Dermis microvascular lymphatic vessel endothelial cell (primary cell): ENCODE data around the gene TRA2A. TPM values are rescaled to one million over a fixed set of nuclear protein-coding genes. Genes with fewer than 3 reads are reported as not detected.
A peak's percentile ranks its signal among the peaks of the same experiment; 100 is the strongest.
"Not testable (repeated sequence)": the region's sequence is repeated elsewhere in the genome, so short reads cannot be mapped to it uniquely, and the experiment has no call there.

Experiments used
- DNase-seq, 2 donors: peaks; one replicate each; pipeline versions ENCODE4 v3.0.0 to v3.0.0-alpha.2; 2010; ENCODE audit warnings: low read depth in 2 of 2
- total RNA-seq: library from RNA; depleted of rRNA; stranded (reverse); fragments of >200 nt; gene quantifications from 2 replicates; pipeline ENCODE4 v1.2.1, GENCODE V29; 2014

The TRA2A gene
- total RNA-seq, result 24.9 and 29.3 TPM in 2 replicates

DNA sequence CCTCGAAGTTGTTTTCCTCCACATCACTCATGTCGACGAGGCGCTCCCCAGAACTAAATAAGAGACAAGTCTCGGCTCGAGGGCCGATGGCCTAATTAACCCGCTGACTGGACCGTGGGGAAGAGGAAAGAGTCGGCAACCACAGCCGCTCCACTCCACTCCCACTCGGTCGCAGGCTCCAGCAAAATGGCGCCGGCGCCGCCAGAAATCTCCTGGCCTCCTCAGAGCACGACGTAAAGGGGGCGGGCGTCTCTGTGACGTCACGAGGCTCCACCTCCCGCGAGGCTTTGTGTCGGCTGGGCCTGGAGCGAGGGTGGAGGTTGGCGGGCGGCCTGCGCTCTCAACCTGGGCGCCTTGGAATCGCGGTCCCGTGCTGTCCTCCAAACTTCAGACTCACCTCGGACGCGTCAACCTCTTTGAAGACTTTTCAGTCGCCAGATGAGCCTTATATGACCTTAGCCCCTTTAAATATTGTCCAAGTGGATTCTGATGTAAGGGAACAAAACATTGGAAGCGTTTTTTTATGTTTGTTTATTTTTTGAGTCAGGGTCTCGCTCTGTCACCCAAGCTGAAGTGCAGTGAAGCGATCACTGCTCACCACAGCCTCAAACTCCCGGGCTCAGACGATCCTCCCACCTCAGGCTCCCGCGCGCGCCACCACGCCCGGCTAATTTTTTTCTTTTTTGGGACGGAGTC lies at the start of gene TRA2A:
TSS of gene TRA2A (minus strand) at position 188 of the 696 bp plus-strand sequence. CDS start at position 31, 157 bp downstream.
- DNase-seq, result peak; percentile 89 to 95

DNA sequence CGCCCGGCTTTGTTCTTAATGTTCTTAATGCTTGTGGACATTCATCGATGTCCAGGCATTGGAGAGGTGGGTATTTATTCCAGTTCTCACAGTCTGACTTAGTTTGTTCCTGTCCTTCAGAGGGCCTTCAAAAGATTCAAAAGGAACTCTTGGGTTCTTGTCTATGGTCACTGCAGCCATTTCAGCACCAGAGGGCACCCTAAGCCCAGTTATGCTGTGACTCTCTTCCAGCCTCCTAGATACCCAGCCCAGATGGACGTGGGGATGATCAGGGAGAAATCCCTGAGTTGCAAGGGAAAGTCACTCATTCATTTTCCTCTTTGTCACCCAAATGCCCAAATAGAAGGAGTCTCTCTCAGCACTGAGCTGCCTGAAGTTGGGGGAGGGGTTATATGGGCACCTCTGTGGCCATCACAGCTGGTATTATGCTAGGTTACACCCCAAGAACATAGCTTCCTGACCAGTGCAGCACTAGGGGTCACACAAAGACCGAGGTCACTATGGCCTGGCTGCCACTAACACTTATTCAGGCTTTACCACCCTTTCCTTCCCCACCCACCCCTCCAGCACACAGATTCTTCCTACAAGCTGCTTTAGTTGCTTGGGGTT lies 38.9 kb upstream of the TRA2A start:
- peak; percentile 58 to 73 for DNase-seq

DNA sequence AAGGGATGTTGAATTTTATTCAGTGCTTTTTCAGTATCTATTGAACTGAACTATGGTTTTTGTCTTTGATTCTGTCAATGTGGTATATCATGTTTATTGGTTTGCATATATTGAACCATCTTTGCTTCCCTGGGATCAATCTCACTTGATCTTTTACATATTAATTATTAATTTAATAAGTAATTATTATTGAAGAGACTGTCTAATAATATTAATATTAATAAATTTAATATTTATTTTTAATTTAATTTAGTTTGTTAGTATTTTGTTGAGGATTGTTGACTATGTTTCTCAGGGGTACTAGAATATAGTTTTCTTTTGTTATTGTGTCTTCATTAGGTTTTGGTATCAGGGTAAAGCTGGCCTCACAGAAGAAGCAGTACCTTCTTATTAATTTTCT lies 26.5 kb upstream of the TRA2A start:
- no peak for DNase-seq

DNA sequence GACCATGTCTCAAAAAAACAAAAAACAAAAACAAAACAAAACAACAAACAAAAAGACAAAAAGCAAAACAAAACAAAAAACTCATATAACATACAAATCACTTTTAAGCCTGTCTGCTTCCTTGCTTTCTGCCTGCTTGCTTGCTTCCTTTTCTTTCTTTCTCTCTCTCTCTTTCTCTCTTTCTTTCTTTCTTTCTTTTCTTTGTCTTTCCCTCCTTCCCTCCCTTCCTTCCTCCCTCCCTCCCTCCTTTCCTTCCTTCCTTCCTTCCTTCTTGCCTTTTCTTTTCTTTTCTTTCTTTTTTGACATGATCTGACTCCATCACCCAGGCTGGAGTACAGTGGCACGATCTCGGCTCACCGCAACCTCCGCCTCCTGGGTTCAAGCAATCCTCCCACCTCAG lies 15.9 kb upstream of the TRA2A start:
- no peak for DNase-seq

DNA sequence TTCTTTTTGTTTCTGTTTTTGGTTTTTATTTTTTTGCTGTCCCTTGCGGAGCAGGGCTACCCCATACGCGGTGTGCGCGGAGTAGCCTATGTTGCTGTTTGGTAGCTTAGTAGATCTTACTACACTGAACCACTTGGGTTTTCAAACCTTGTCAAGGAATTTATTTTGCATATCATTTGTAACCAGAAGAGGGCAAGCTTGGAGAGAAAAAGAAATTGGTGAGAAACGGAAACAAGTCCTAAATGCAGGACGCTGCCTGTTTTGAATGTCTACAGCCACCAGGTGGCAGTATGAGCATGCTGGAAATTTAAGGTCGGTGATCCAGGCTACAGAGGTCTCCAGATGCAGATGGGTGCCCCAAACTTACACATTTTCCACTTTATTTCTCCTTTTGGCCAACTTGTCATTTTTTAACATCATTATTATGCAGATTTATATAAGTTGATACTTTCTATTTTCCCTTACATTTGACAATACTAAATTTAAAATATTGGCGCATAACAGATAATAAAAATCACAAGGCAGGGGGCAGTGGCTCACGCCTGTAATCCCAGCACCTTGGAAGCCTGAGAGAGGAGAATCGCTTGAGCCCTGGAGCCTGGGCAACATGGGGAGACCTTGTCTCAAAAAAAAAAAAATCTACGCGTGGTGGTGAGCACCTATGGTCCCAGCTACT lies 15.3 kb upstream of the TRA2A start:
- DNase-seq, result peak; percentile 76 to 87

DNA sequence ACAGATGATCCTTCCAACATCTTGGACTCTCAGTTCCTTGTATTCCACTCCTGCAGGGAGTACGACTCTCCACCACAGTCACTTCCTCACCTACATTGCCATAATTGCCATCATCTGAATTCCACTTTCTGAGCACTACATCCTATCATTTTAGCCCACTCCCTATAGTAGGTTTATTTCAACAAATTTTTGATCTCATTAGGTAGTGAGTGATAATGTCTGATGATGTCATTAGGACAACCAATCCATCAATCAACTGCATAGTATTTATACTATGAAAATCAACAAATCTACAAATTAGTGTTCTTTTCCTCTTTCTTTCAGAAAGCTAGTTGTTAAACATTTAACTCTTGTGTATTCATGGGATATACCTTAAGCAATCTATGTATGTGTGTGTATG lies 13.7 kb upstream of the TRA2A start:
- no peak for DNase-seq

DNA sequence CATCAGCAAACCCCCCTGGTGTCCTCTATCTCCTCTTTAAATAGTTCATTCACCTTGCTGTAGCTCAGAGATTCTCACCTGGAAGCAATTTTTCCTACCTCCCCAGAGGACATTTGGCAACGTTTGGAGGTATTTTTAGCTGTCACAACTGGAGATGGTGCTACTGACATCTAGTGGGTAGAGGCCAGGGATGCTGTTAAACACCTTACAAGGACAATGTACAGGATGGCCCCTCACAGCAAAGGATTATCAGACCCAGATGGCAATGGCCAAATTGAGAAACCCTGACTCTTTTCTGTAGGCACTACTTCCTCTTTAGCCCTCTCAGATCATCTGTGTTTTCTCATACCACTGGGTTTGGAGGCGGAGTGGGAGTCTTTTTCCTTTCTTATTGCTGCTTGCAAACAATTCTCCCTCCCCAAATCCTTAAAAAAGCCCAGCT lies 13.2 kb upstream of the TRA2A start:
- peak in 1 of 2 donors; percentile 56 for DNase-seq

DNA sequence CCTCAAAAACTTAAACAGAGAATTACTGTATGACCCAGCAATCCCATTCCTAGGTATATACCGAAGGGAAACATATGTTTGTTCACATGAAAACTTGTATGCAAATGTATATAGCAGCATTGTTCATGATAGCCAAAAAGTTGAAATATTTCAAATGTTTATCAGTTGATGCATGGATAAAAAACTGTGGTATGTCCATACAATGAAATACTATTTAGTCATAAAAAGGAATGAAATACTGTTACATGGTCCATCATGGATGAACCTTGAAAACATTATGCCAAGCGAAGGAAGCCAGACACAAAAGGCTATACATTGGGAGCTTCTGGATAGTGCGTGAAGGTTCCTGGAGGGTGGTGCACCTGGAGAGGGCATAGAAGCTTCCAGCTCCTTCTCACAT lies 11.0 kb upstream of the TRA2A start:
- DNase-seq, result no peak

DNA sequence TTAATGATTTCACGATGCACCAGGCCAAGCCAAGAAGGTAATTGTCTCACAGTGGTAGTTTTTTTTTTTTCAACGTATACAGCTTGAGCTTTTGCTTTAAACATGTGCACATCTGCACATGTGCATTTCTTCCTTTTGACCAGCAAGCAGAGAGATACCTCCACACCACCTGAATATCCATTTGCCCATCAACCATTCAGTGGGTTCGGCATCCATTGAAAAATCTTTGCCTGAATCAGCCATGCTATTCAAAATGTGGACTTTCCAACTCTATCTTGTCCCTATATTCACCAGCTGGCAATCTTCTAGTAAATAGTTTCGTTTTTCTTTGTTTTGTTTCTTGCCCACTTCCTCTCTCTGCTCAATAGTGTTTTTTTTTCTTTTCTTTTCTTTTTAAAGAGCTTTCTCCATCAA lies 7.7 kb upstream of the TRA2A start:
- DNase-seq, result no peak

DNA sequence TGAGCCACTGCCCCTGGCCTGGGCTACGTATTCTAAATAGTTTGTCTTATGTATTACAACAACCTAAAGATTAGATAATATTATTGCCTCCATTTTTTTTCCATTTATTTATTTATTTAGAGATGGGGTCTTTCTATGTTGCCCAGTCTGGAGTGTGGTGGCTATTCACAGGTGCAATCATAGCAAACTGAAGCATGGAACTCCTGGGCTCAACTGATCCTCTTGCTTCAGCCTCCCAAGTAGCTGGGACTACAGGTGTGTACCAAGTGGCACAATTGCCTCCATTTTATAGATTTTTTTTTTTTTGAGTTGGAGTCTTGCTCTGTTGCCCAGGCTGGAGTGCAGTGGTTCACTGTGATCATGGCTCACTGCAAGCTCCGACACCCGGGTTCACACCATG lies 6.5 kb upstream of the TRA2A start:
- DNase-seq, result no peak

DNA sequence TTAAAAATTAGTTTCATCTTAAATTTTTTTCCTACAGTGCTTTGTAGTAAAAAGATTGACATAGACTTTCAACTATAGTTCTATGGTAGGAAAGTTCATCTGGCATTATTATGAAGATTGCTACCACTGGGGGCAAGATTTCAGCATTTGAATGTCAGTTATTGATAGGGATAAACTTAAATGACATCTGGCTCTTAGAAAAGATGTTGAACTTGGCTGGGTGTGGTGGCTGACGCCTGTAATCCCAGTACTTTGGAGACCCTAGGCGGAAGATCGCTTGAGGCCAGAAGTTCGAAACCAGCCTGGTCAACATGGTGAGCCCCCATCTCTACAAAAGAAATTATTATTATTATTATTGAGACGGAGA lies 1.4 kb upstream of the TRA2A start:
- DNase-seq, result no peak

DNA sequence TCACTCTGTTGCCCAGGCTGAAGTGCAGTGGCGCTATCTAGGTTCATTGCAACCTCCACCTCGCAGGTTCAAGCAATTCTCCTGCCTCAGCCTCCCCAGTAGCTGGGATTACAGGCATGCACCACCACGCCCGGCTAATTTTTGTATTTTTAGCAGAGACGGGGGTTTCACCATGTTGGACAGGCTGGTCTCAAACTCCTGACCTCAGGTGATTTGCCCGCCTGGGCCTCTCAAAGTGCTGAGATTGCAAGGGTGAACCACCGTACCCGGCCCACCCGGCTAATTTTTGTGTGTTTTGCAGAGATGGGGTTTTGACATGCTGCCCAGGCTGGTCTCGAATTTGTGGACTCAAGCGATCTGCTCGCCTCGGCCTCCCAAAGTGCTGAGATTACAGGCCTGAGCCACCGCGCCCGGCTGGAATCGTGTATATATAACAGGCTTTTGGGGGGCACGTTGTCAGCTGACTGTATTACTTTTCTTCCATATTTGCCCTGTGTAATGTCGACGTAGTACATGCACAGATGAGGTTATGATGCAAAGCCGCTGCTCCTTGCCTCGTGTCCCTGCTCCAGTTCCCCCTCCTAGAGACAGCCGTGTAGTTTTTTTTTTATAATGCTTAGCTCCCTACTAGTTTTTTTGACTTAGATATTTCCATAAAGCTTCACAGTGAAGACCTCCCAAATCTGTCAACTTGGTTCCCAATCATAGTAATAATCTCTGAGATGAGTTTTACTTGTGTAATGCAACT lies 883 bp upstream of the TRA2A start:
- DNase-seq, result no peak

DNA sequence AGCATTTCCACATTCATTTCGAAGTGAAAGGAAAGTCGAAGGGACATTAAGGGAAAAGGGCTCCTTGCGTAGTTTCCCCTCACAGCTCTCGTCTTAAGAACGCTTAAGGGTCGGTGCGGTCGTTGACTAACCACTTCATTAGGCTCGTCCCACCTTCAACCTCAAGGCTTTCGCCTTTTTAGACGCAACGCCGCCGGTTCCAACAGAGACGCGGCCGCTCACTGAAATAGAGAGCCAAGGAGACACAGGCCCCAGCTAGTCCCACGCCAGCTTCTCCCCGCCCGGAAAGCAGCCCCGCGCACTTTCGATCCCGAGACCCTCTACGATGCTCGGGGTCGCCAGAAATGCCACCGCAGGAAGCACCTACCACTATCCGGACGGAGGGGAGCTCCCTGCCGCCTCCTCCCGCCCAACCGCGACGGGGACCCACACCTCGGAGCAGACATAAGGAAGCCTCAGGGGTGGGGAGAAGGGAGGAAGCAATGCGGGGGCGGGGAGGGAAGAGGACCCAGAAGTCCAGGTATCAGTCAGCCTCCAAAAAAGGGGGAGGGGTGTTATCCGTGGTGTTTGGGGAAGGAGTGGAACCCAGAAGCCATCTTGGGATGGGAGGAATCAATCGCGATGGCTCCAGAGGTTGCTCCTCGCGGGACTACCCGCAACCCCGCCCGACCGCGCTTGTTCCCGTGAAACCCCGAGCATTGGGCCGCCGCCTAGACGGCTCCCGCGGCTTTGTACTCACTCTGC lies 559 bp downstream of the TRA2A start:
- peak; percentile 25 to 59 for DNase-seq

DNA sequence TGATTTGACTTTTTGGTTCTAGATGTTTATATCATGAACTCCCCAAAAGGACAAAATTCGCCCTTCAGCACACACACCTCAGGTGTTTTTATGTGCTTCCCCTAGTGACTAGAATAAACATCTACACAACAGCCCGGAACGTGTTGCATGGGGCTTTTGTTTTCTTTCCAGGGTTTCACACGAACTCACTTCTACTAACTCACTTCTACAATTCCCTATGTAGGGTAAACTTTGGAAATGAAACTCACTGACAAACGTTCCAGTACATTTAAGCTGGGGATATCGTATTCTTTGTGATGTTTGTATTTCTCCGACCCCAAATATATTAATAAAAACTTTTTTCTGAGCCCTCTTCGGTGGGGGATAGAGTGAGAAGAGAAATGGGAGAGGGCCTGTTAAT lies 1.4 kb downstream of the TRA2A start:
- DNase-seq, result peak; percentile 71

DNA sequence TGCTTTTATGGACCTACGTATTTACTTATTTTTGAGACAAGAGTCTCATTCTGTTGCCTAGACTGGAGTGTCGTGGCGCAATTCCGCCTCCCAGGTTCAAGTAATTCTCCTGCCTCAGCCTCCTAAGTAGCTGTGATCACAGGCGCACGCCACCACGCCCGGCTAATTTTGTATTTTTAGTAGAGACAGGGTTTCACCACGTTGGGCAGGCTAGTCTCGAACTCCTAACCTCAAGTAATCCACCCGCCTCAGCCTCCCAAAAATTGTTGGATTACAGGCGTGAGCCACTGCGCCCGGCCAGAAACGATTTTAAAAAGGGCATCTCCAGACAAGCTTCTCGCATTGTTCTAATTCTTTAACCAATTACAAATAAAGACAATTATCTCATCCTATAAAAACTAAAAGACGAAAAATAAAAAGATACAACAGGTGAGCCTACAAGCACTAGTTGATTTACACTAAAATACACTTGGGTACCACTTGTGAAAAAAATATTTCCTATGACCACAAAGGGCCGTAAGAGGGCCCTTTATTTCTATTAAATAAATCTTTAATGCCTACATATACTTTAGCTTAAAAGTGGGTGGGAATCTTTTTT lies 2.4 kb downstream of the TRA2A start:
- DNase-seq, result no peak

DNA sequence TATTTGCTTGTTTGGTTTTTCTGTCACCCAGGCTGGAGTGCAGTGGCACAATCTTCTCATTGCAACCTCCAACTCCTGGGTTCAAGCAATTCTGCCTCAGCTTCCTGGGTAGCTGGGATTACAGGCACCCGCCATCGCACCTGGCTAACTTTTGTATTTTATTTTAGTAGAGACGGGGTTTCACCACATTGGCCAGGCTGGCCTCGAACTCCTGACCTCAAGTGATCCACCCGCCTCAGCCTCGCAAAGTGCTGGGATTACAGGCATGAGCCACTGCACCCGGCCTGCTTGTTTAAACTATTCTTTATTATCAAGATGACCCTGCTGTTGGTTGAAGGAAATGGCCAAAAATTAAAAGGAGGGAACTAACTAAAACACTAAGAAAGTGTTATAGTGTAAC lies 6.2 kb downstream of the TRA2A start:
- not testable (repeated sequence) for DNase-seq

DNA sequence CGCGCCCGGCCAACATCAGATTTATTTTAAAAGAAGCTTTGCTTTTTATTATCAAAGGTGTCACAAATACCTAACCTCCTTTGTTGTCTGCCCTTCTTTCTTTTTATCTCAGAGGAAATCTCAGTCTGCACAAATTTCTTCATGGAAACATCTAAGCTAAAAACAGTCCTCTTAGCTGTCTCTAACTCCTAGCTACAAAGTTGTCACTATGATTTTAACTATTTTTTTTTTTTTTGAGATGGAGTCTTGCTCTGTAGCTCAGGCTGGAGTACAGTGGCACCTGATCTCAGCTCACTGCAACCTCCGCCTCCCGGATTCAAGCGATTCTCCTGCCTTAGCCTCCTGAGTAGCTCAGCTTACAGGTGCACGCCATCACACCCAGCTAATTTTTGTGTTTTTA lies 7.3 kb downstream of the TRA2A start:
- no peak for DNase-seq

DNA sequence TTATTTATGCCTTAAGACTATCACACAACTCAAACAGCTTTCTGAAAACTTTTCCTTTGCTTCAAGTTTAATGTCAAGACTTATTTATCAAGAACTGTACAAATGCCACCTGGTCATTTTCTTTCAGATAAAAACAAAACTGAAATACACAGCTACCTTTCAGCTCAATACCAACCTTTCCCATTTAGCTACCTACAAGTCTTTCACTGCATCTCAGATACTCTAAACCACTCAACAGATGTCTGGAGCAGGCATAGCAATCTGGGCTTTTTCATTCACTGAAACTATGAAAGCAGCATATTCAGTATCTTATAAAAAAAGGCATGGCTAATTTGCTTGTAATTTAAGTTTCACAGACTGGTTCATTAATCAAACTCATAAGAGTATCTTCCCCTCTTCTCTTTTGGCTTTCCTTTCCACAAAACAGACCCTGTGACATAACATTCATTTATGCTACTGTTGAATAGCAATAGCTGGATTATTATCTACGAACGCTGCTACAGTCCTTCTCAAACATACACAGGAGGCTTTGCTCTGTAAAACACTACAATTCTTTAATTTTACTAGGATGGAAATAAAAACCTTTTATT lies 8.2 kb downstream of the TRA2A start:
- DNase-seq, result no peak

DNA sequence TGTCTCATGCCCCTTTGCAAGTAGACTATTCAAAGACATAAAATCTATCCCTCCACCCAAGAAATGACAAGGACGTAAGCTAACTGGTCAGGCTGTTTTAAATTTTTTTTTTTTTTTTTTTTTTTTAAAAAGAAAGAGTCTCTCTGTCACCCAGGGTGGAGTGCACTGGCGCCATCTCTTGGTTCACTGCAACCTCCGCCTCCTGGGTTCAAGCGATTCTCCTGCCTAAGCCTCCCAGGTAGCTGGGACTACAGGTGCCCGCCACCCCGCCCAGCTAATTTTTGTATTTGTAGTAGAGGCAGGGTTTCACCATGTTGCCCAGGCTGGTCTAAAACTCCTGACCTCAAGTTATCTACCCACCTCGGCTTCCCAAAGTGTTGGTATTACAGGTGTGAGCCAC lies 11.2 kb downstream of the TRA2A start:
- DNase-seq, result no peak

DNA sequence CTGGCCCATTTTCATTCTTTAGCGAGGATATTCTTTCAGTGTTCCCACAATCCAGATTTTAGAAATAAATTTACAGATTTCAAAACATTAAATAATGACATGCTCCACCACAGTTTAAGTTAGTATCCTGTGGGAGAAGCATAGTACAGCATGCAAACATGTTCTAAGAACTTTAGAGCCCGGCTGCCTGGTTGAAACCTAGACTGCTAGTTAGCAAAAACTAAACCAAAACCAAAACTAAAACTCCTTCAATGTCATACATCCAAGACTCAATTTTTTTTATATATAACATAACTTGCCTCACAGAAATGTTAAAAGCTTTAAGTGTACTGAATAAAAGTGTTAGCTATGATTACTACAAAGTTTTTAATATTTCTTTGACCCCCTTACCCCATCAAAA lies 17.0 kb downstream of the TRA2A start:
- no peak for DNase-seq

DNA sequence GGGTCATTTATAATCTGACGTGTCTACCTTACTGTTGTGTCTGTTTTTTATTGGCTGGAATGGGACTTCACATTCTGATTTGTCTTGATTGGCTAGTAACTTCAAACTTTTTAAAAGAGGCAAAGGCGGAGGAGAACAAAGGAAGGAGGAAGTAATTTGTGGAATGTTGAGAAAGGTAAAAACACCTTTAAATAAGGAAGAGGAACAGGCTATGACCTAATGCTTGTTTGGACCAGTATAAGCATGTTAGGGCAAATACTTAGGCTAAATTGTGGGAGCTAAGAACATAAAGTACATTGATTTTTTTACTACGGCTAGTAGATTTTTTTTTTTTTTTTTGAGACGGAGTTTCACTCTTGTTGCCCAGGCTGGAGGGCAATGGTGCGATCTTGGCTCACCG lies 18.0 kb downstream of the TRA2A start:
- DNase-seq, result not testable (repeated sequence)
